A549 (cell line): Measurements from ENCODE around the gene DNMT3A. TPM values are rescaled to one million over a fixed set of nuclear protein-coding genes. Genes with fewer than 3 reads are reported as not detected.

ENCODE experiments used
- ATAC-seq, 2 experiments: fragments of 200-7000 bp in 1 of 2; fragments of >200 bp in 1 of 2; cut with Nextera tagmentation in 1 of 2; cut with Tn5 transposase in 1 of 2; 3 replicates each; pipeline versions ENCODE4 v1.8.0 to v1.9.1; 2018 to 2020; ENCODE audit warnings: mild to moderate bottlenecking in 1 of 2, moderate library complexity in 1 of 2
- CTCF ChIA-PET: fragments of 300-600 bp; sonication (Branson Sonifier 250); formaldehyde crosslinking; extraction: SDS; loops from one replicate; lab custom pipeline; 2021; ENCODE audit warnings: antibody characterized with exemption, inconsistent platforms; lab: Yijun Ruan, JAX
- POLR2A ChIA-PET: fragments of 350-600 bp; formaldehyde crosslinking; extraction: SDS; loops from one replicate; lab custom pipeline; 2021; ENCODE audit warnings: antibody characterized with exemption, inconsistent platforms; lab: Yijun Ruan, JAX
- DNase-seq, 2 experiments: peaks; one replicate each; pipeline versions ENCODE4 v3.0.0 to v3.0.0-alpha.2; 2011 to 2016; ENCODE audit warnings: low read depth in 1 of 2, low spot score in 1 of 2
- FAIRE-seq: peaks from 2 replicates; lab custom pipeline; 2011; peaks lifted over from hg19 to GRCh38; lab: Jason Lieb, UNC
- H3K27ac ChIP-seq, 2 experiments: fragments of >200 bp; sonication (Bioruptor Twin); formaldehyde crosslinking; 3 replicates each; pipeline ENCODE4 v1.5.1; 2016 to 2017
- H3K4me1 ChIP-seq: fragments of >200 bp; sonication (Bioruptor Twin); formaldehyde crosslinking; 3 replicates; pipeline ENCODE4 v1.6.1; 2016
- H3K4me2 ChIP-seq: fragments of >200 bp; sonication (Bioruptor Twin); formaldehyde crosslinking; 3 replicates; pipeline ENCODE4 v1.6.1; 2016
- H3K4me3 ChIP-seq: fragments of >200 bp; sonication (Bioruptor Twin); formaldehyde crosslinking; 3 replicates; pipeline ENCODE4 v1.5.1; 2016
- H3K9me3 ChIP-seq: fragments of >200 bp; sonication (Bioruptor Twin); formaldehyde crosslinking; 3 replicates; pipeline ENCODE4 v1.6.1; 2016
- CBX2 ChIP-seq: fragments of 200-600 bp; sonication (generic); IDR thresholded peaks from 2 replicates; pipeline ENCODE4 v1.6.1; 2016; ENCODE audit warnings: low read depth, mild to moderate bottlenecking, borderline replicate concordance
- CBX8 ChIP-seq: fragments of 200-600 bp; sonication (generic); IDR thresholded peaks from 2 replicates; pipeline ENCODE4 v1.6.1; 2016
- EHMT2 ChIP-seq: fragments of 200-600 bp; sonication (generic); IDR thresholded peaks from 2 replicates; pipeline ENCODE4 v1.6.1; 2016; ENCODE audit warnings: antibody characterized with exemption, low read depth, mild to moderate bottlenecking, moderate library complexity
- FOXS1 ChIP-seq: fragments of 250-450 bp; sonication (Bioruptor Pico); IDR thresholded peaks from 2 replicates; pipeline ENCODE4 v1.5.0; 2020; ENCODE audit warnings: mild to moderate bottlenecking, moderate library complexity
- GATA3 ChIP-seq: IDR thresholded peaks from 2 replicates; pipeline ENCODE4 v1.6.1; 2012; ENCODE audit warnings: borderline replicate concordance
- MAFK ChIP-seq: fragments of 450-650 bp; IDR thresholded peaks from 2 replicates; pipeline ENCODE4 v1.6.1; 2014; ENCODE audit not compliant: partially characterized antibody
- NPAS2 ChIP-seq: fragments of 250-450 bp; sonication (Bioruptor Pico); IDR thresholded peaks from 2 replicates; pipeline ENCODE4 v1.8.0; 2022; ENCODE audit warnings: mild to moderate bottlenecking, moderate library complexity, borderline replicate concordance
- SMC3 ChIP-seq: fragments of >200 bp; sonication (Bioruptor Twin); formaldehyde crosslinking; IDR thresholded peaks from 3 replicates; pipeline ENCODE4 v1.6.1; 2018; ENCODE audit warnings: inconsistent platforms
- TFCP2L1 ChIP-seq: fragments of 250-450 bp; sonication (Bioruptor Pico); IDR thresholded peaks from 2 replicates; pipeline ENCODE4 v1.5.0; 2021; ENCODE audit warnings: mild to moderate bottlenecking
- ZFP36 ChIP-seq: fragments of 450-650 bp; IDR thresholded peaks from 2 replicates; pipeline ENCODE4 v1.6.1; 2014; ENCODE audit warnings: borderline replicate concordance; ENCODE audit not compliant: partially characterized antibody
- WGBS: methylation state at CpG from one replicate; pipeline ENCODE4 v1.1.6; 2017; ENCODE audit errors: missing lambda C conversion rate; 5-methylcytosine and 5-hydroxymethylcytosine counted together
- polyA plus RNA-seq, 4 experiments: library from polyadenylated mRNA; depleted of rRNA in 3 of 4; stranded (reverse); fragments of >200 nt; fragmentation: RNase III in 1 of 4; extraction: RNeasy Plus Mini Kit Qiagen cat#74134 plus additional on column Dnase treatment in 1 of 4; gene quantifications; 2 replicates in 3 of 4; 3 replicates in 1 of 4; pipeline ENCODE4 v1.2.3, GENCODE V29; 2011 to 2017
- TF ChIP-seq, protein P1 (sequence below): fragments of 250-450 bp; sonication (Bioruptor Pico); IDR thresholded peaks from 2 replicates; pipeline ENCODE4 v1.5.0; 2021; ENCODE audit warnings: mild to moderate bottlenecking, moderate library complexity, borderline replicate concordance
- TF ChIP-seq, protein P2 (sequence below): IDR thresholded peaks from 2 replicates; pipeline ENCODE4 v1.6.1; 2012; ENCODE audit warnings: low read depth, borderline replicate concordance
- TF ChIP-seq, protein P3 (sequence below): IDR thresholded peaks from 2 replicates; pipeline ENCODE4 v1.6.1; 2012
- TF ChIP-seq, protein P4 (sequence below): IDR thresholded peaks from 2 replicates; pipeline ENCODE4 v1.6.1; 2012
- TF ChIP-seq, protein P5 (sequence below): fragments of >200 bp; sonication (Bioruptor Twin); formaldehyde crosslinking; IDR thresholded peaks from 3 replicates; pipeline ENCODE4 v1.6.1; 2016
- TF ChIP-seq, protein P6 (sequence below): fragments of >200 bp; sonication (Bioruptor Twin); formaldehyde crosslinking; IDR thresholded peaks from 2 replicates; pipeline ENCODE4 v1.6.1; 2016
- TF ChIP-seq, protein P7 (sequence below): fragments of 150-350 bp; IDR thresholded peaks from 2 replicates; pipeline ENCODE4 v1.6.1; 2014; ENCODE audit warnings: low read depth, mild to moderate bottlenecking, low read length

DNMT3A gene
- polyA plus RNA-seq, 2 of the 4 experiments (the other 2 are of a cell fraction): 4.4 to 11.9 TPM

DNA sequence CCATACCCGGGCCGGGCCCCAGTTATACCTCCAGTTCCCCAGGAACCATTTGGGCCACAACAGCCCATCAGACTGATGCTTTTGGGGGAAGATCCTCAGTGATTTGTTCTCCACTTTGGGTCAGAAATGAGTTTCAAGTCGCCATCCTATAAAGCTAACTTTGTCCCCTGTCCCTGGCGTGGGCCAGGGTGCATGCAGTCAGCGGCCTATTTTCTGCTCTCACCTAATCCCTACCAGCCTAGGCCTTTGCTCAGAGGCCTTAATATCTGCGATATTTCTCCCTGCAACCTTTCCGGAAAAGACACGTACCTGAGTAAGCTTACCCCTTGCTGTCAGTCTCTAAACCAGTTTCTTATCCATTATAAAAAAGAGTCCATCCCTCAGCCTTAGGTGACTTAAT, 7.2 kb downstream of the DNMT3A start:
- Histone ChIP-seq H3K9me3 (no peaks in the 10 kb centered on the region), H3K4me2 (no peak overlapping the region), H3K27ac (no peak overlapping the region), H3K4me3 (no peak overlapping the region), H3K4me1 (no peaks in the 10 kb centered on the region)
- DNase-seq (no peak), ATAC-seq (no peak), FAIRE-seq (no peak)
- ChIA-PET CTCF (interaction anchor here (0.8 to 4.1 kb wide), 7 partner anchors 8 to 330 kb away, joined by 3 to 13 read pairs (median 6); partner anchors contain the start of gene DNMT3A), POLR2A (no interaction called here)
- TF ChIP-seq TFCP2L1 (CRISPR knock-in tag) (no peak), SMC3 (no peak), NPAS2 (no peak), CBX8 (no peak)
- TF ChIP-seq, protein P1, sequence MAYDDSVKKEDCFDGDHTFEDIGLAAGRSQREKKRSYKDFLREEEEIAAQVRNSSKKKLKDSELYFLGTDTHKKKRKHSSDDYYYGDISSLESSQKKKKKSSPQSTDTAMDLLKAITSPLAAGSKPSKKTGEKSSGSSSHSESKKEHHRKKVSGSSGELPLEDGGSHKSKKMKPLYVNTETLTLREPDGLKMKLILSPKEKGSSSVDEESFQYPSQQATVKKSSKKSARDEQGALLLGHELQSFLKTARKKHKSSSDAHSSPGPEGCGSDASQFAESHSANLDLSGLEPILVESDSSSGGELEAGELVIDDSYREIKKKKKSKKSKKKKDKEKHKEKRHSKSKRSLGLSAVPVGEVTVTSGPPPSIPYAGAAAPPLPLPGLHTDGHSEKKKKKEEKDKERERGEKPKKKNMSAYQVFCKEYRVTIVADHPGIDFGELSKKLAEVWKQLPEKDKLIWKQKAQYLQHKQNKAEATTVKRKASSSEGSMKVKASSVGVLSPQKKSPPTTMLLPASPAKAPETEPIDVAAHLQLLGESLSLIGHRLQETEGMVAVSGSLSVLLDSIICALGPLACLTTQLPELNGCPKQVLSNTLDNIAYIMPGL (CRISPR knock-in tag): no peak
- TF ChIP-seq, protein P2, sequence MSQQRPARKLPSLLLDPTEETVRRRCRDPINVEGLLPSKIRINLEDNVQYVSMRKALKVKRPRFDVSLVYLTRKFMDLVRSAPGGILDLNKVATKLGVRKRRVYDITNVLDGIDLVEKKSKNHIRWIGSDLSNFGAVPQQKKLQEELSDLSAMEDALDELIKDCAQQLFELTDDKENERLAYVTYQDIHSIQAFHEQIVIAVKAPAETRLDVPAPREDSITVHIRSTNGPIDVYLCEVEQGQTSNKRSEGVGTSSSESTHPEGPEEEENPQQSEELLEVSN: no peak
- TF ChIP-seq, protein P3, sequence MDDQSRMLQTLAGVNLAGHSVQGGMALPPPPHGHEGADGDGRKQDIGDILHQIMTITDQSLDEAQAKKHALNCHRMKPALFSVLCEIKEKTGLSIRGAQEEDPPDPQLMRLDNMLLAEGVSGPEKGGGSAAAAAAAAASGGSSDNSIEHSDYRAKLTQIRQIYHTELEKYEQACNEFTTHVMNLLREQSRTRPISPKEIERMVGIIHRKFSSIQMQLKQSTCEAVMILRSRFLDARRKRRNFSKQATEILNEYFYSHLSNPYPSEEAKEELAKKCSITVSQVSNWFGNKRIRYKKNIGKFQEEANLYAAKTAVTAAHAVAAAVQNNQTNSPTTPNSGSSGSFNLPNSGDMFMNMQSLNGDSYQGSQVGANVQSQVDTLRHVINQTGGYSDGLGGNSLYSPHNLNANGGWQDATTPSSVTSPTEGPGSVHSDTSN: no peak
- TF ChIP-seq, protein P4, sequence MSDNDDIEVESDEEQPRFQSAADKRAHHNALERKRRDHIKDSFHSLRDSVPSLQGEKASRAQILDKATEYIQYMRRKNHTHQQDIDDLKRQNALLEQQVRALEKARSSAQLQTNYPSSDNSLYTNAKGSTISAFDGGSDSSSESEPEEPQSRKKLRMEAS: no peak
- TF ChIP-seq, protein P5, sequence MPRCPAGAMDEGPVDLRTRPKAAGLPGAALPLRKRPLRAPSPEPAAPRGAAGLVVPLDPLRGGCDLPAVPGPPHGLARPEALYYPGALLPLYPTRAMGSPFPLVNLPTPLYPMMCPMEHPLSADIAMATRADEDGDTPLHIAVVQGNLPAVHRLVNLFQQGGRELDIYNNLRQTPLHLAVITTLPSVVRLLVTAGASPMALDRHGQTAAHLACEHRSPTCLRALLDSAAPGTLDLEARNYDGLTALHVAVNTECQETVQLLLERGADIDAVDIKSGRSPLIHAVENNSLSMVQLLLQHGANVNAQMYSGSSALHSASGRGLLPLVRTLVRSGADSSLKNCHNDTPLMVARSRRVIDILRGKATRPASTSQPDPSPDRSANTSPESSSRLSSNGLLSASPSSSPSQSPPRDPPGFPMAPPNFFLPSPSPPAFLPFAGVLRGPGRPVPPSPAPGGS: no peak
- TF ChIP-seq, protein P6, sequence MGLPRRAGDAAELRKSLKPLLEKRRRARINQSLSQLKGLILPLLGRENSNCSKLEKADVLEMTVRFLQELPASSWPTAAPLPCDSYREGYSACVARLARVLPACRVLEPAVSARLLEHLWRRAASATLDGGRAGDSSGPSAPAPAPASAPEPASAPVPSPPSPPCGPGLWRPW: no peak
- WGBS: 94% methylated on average over 8 of the region's 8 CpGs

DNA sequence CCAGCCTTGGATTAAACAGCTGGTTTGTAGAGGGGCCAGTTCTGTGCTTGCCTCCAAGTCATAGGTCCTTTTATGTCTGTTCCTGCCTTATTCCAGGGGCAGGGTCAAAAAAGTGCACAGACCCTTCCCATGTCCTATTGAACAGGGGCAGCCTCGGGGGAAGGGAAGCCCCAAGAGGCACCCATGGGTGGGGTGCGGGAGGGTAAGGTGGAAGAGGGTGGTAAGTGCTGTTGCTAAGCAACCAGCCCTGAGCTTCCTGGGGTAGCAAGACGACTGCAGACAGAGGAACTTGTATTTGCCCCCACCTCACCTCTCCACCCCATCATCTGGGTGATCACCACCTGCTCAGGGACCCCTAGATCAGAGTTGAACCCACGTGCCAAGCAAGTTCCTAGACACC, 7.7 kb downstream of the DNMT3A start:
- ATAC-seq (no peak), DNase-seq (no peak), FAIRE-seq (no peak)
- 71% methylated on average over 4 of the region's 4 CpGs for WGBS
- Histone ChIP-seq H3K4me1 (no peaks in the 10 kb centered on the region), H3K4me3 (no peak overlapping the region), H3K27ac (no peak overlapping the region), H3K9me3 (no peaks in the 10 kb centered on the region), H3K4me2 (no peak overlapping the region)
- ChIA-PET CTCF (interaction anchor here (0.6 to 4.1 kb wide), 8 partner anchors 8 to 394 kb away, joined by 3 to 13 read pairs (median 5); partner anchors contain the start of gene DNMT3A), POLR2A (no interaction called here)
- TF ChIP-seq ZFP36 (no peak), FOXS1 (CRISPR knock-in tag) (no peak), GATA3 (no peak), CBX2 (no peak), MAFK (no peak)

DNA sequence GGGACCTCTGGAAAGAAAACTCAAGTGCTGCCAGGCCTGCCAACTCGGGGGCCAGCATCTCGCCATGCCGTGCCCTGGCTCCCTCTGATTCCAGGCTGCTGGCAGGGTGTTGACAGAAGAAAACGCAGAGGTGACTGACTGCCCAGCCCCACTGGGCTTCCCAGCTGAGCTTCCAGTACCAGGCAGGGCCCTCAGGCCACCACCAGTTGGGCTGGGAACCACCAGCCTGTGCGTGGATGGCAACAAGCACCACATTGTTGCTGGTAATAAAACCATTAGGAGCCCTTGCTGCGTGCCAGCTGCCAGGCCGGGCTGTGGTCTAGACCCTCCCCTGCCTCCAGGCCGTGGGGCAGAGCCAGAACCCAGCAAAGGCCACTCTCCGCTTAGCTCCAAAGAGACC, 9.2 kb downstream of the DNMT3A start:
- DNase-seq (no peak), FAIRE-seq (no peak), ATAC-seq (no peak)
- ChIA-PET POLR2A (no interaction called here), CTCF (interaction anchor here (0.6 to 4.1 kb wide), 10 partner anchors 9 to 332 kb away, joined by 3 to 15 read pairs (median 3); partner anchors contain the start of gene DNMT3A)
- WGBS: 80% methylated on average over 4 of the region's 9 CpGs
- Histone ChIP-seq H3K4me3 (no peak overlapping the region), H3K4me1 (no peaks in the 10 kb centered on the region), H3K27ac (no peak overlapping the region), H3K4me2 (no peak overlapping the region), H3K9me3 (peaks cover 2% of the 10 kb centered on the region; the same call in 1 of the 3 replicates)
- TF ChIP-seq, protein P5: no peak
- TF ChIP-seq, protein P7, sequence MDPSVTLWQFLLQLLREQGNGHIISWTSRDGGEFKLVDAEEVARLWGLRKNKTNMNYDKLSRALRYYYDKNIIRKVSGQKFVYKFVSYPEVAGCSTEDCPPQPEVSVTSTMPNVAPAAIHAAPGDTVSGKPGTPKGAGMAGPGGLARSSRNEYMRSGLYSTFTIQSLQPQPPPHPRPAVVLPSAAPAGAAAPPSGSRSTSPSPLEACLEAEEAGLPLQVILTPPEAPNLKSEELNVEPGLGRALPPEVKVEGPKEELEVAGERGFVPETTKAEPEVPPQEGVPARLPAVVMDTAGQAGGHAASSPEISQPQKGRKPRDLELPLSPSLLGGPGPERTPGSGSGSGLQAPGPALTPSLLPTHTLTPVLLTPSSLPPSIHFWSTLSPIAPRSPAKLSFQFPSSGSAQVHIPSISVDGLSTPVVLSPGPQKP: no peak
- TF ChIP-seq EHMT2: no peak
